Brain microvascular endothelial cell (primary cell): ENCODE data around the gene LCN12.

Experiments used
- DNase-seq: peaks from one replicate; pipeline ENCODE4 v3.0.0-alpha.2; 2020
- H3K27ac ChIP-seq: fragments of 250-450 bp; sonication (Bioruptor Pico); 2 replicates; pipeline ENCODE4 v1.5.1; 2020; ENCODE audit warnings: mild to moderate bottlenecking, moderate library complexity
- H3K27me3 ChIP-seq: fragments of 250-450 bp; sonication (Bioruptor Pico); replicated peaks from 2 replicates; pipeline ENCODE4 v1.5.1; 2020; ENCODE audit warnings: mild to moderate bottlenecking
- H3K36me3 ChIP-seq: fragments of 250-450 bp; sonication (Bioruptor Pico); replicated peaks from 2 replicates; pipeline ENCODE4 v1.5.1; 2020; ENCODE audit warnings: mild to moderate bottlenecking
- H3K4me3 ChIP-seq: 2 replicates; pipeline ENCODE4 v1.5.1; 2011; ENCODE audit warnings: low read depth, mild to moderate bottlenecking, control low read depth, low read length, moderate library complexity
- CTCF ChIP-seq: IDR thresholded peaks from 2 replicates; pipeline ENCODE4 v1.5.1; 2011; ENCODE audit warnings: low read depth, mild to moderate bottlenecking, moderate library complexity, low read length, control low read depth, inconsistent platforms; ENCODE audit errors: missing control alignments
- in situ Hi-C: cut with HindIII; loops from 2 replicates; pipeline ENCODE4 v1.10.0; 2017; ENCODE audit warnings: low sequenced_read_pairs, low pct_ligation_motif_present

The LCN12 gene

GRCh38 chr9:136937186-136938001, 14.7 kb upstream of the LCN12 start:
- TF ChIP-seq CTCF, result no peak
- no peak for DNase-seq
- Histone ChIP-seq H3K27me3 (no peaks in the 10 kb centered on the region), H3K27ac (no peak overlapping the region), H3K4me3 (no peak overlapping the region), H3K36me3 (peaks cover 36% of the 10 kb centered on the region)
- in situ Hi-C loops, result loop anchor here (25.0 kb wide), 1 partner anchor 100 kb away; the partner anchor contains the start of genes ABCA2, FUT7 and NPDC1

- H3K36me3 ChIP-seq, result peaks cover 45% of the 10 kb centered on the region
- H3K27ac ChIP-seq, result no peak overlapping the region
- TF ChIP-seq CTCF, result no peak
- no peaks in the 10 kb centered on the region for H3K27me3 ChIP-seq
- in situ Hi-C loops, result loop anchor here (25.0 kb wide), 1 partner anchor 98 kb away; the partner anchor contains the start of genes ABCA2, FUT7 and NPDC1
- H3K4me3 ChIP-seq, result no peak overlapping the region
- no peak for DNase-seq
These were observed 12.6 kb upstream of the LCN12 start for GRCh38 chr9:136939431-136939995.

GRCh38 chr9:136939996-136940525, 12.0 kb upstream of the LCN12 start:
- no peak for TF ChIP-seq CTCF
- H3K27ac ChIP-seq, result no peak overlapping the region
- in situ Hi-C loops, result loop anchor here (25.0 kb wide), 1 partner anchor 97 kb away; the partner anchor contains the start of genes ABCA2, FUT7 and NPDC1
- no peak overlapping the region for H3K4me3 ChIP-seq
- H3K27me3 ChIP-seq, result no peaks in the 10 kb centered on the region
- DNase-seq, result no peak
- peaks cover 45% of the 10 kb centered on the region for H3K36me3 ChIP-seq

GRCh38 chr9:136940526-136941230, 11.4 kb upstream of the LCN12 start:
- Histone ChIP-seq H3K4me3 (no peak overlapping the region), H3K36me3 (peaks cover 45% of the 10 kb centered on the region), H3K27ac (no peak overlapping the region), H3K27me3 (no peaks in the 10 kb centered on the region)
- TF ChIP-seq CTCF, result no peak
- in situ Hi-C loops, result loop anchor here (25.0 kb wide), 1 partner anchor 97 kb away; the partner anchor contains the start of genes ABCA2, FUT7 and NPDC1
- no peak for DNase-seq

GRCh38 chr9:136941231-136942111, 10.6 kb upstream of the LCN12 start:
- no peak overlapping the region for H3K4me3 ChIP-seq
- peaks cover 45% of the 10 kb centered on the region for H3K36me3 ChIP-seq
- TF ChIP-seq CTCF, result no peak
- in situ Hi-C loops, result loop anchor here (25.0 kb wide), 1 partner anchor 96 kb away; the partner anchor contains the start of genes ABCA2, FUT7 and NPDC1
- H3K27me3 ChIP-seq, result no peaks in the 10 kb centered on the region
- no peak for DNase-seq
- no peak overlapping the region for H3K27ac ChIP-seq
